ENCODE data around the gene ZNF184.

Gene ZNF184

GRCh38 chr6:27512525-27512924 lies 39.6 kb upstream of the ZNF184 start:
- H3K4me3 ChIP-seq (ENCODE audit: low read length), result no peak overlapping the region
- H2BK15ac ChIP-seq (replicated peaks; ENCODE audit: low read depth), result no peak overlapping the region
- no peak overlapping the region for H2BK5ac ChIP-seq (ENCODE audit: low read length)
- H3K27ac ChIP-seq (ENCODE audit: low read depth, low read length), result no peak overlapping the region
- no peak overlapping the region for H3K18ac ChIP-seq (ENCODE audit: low read length)
- no peak overlapping the region for H4K5ac ChIP-seq (ENCODE audit: low read length)
- H2BK120ac ChIP-seq (ENCODE audit: low read depth, low read length), result no peak overlapping the region
- H3K4ac ChIP-seq (ENCODE audit: low read depth, low read length), result no peak overlapping the region
- H2AK5ac ChIP-seq (ENCODE audit: low read length), result no peak overlapping the region
- H3K27me3 ChIP-seq (ENCODE audit: insufficient read depth, low read length, poor library complexity), result no peaks in the 10 kb centered on the region
- H3K79me1 ChIP-seq (ENCODE audit: low read length), result no peaks in the 10 kb centered on the region
- DNase-seq, result no peak
- no peak overlapping the region for H3K56ac ChIP-seq (ENCODE audit: low read length)
- no peak overlapping the region for H4K8ac ChIP-seq (ENCODE audit: low read depth, low read length)
- H3K4me2 ChIP-seq (ENCODE audit: low read length), result no peak overlapping the region
- no peaks in the 10 kb centered on the region for H3K4me1 ChIP-seq (ENCODE audit: control insufficient read depth, low read depth, low read length)
- H3K79me2 ChIP-seq (ENCODE audit: control insufficient read depth, insufficient read depth, low read length), result no peaks in the 10 kb centered on the region
- no peak overlapping the region for H3K23ac ChIP-seq (ENCODE audit: low read length)
- WGBS (ENCODE audit: extremely low coverage, insufficient coverage, low lambda C conversion rate), result no CpG with 5 or more reads among the region's 2 CpGs
- H3K9ac ChIP-seq (ENCODE audit: low read length), result no peak overlapping the region
- H3K36me3 ChIP-seq (ENCODE audit: control insufficient read depth, insufficient read depth, low read length), result no peaks in the 10 kb centered on the region

GRCh38 chr6:27507041-27507956 lies 34.4 kb upstream of the ZNF184 start:
- no peak overlapping the region for H3K23ac ChIP-seq (ENCODE audit: low read length)
- no peaks in the 10 kb centered on the region for H3K27me3 ChIP-seq (ENCODE audit: insufficient read depth, low read length, poor library complexity)
- DNase-seq, result peak; percentile 52
- H4K8ac ChIP-seq (ENCODE audit: low read depth, low read length), result no peak overlapping the region
- H2BK15ac ChIP-seq (replicated peaks; ENCODE audit: low read depth), result no peak overlapping the region
- no peak overlapping the region for H2BK5ac ChIP-seq (ENCODE audit: low read length)
- H4K5ac ChIP-seq (ENCODE audit: low read length), result no peak overlapping the region
- no peak overlapping the region for H3K18ac ChIP-seq (ENCODE audit: low read length)
- H2AK5ac ChIP-seq (ENCODE audit: low read length), result no peak overlapping the region
- H3K4me1 ChIP-seq (ENCODE audit: control insufficient read depth, low read depth, low read length), result no peaks in the 10 kb centered on the region
- H3K36me3 ChIP-seq (ENCODE audit: control insufficient read depth, insufficient read depth, low read length), result no peaks in the 10 kb centered on the region
- H3K4me2 ChIP-seq (ENCODE audit: low read length), result no peak overlapping the region
- H3K4me3 ChIP-seq (ENCODE audit: low read length), result no peak overlapping the region
- H3K4ac ChIP-seq (ENCODE audit: low read depth, low read length), result no peak overlapping the region
- H3K27ac ChIP-seq (ENCODE audit: low read depth, low read length), result no peak overlapping the region
- no peak overlapping the region for H3K9ac ChIP-seq (ENCODE audit: low read length)
- WGBS (ENCODE audit: extremely low coverage, insufficient coverage, low lambda C conversion rate), result no CpG with 5 or more reads among the region's 9 CpGs
- H3K79me1 ChIP-seq (ENCODE audit: low read length), result no peaks in the 10 kb centered on the region
- H2BK120ac ChIP-seq (ENCODE audit: low read depth, low read length), result no peak overlapping the region
- H3K79me2 ChIP-seq (ENCODE audit: control insufficient read depth, insufficient read depth, low read length), result no peaks in the 10 kb centered on the region
- no peak overlapping the region for H3K56ac ChIP-seq (ENCODE audit: low read length)

- WGBS (ENCODE audit: extremely low coverage, insufficient coverage, low lambda C conversion rate), result no CpG with 5 or more reads among the region's 20 CpGs
Observed at GRCh38 chr6:27505209-27506027, 32.5 kb upstream of the ZNF184 start.

GRCh38 chr6:27503436-27504030 lies 30.6 kb upstream of the ZNF184 start:
- DNase-seq, result peak; percentile 83
- no peak overlapping the region for H2BK5ac ChIP-seq (ENCODE audit: low read length)
- no CpG with 5 or more reads among the region's 21 CpGs for WGBS (ENCODE audit: extremely low coverage, insufficient coverage, low lambda C conversion rate)
- peak overlapping the region; percentile 88 for H3K4me3 ChIP-seq (ENCODE audit: low read length)
- no peak overlapping the region for H3K27ac ChIP-seq (ENCODE audit: low read depth, low read length)
- H3K9ac ChIP-seq (ENCODE audit: low read length), result peak overlapping the region; percentile 58
- H3K36me3 ChIP-seq (ENCODE audit: control insufficient read depth, insufficient read depth, low read length), result no peaks in the 10 kb centered on the region
- peak overlapping the region; percentile 69 for H3K18ac ChIP-seq (ENCODE audit: low read length)
- no peaks in the 10 kb centered on the region for H3K79me1 ChIP-seq (ENCODE audit: low read length)
- no peak overlapping the region for H2BK120ac ChIP-seq (ENCODE audit: low read depth, low read length)
- peak overlapping the region; percentile 33 for H3K4me2 ChIP-seq (ENCODE audit: low read length)
- no peaks in the 10 kb centered on the region for H3K27me3 ChIP-seq (ENCODE audit: insufficient read depth, low read length, poor library complexity)
- no peak overlapping the region for H4K8ac ChIP-seq (ENCODE audit: low read depth, low read length)
- H3K4me1 ChIP-seq (ENCODE audit: control insufficient read depth, low read depth, low read length), result no peaks in the 10 kb centered on the region
- no peak overlapping the region for H3K23ac ChIP-seq (ENCODE audit: low read length)
- no peak overlapping the region for H4K5ac ChIP-seq (ENCODE audit: low read length)
- H2BK15ac ChIP-seq (replicated peaks; ENCODE audit: low read depth), result no peak overlapping the region
- peak overlapping the region; percentile 86 for H3K56ac ChIP-seq (ENCODE audit: low read length)
- no peaks in the 10 kb centered on the region for H3K79me2 ChIP-seq (ENCODE audit: control insufficient read depth, insufficient read depth, low read length)
- no peak overlapping the region for H2AK5ac ChIP-seq (ENCODE audit: low read length)
- H3K4ac ChIP-seq (ENCODE audit: low read depth, low read length), result peak overlapping the region; percentile 12

More at GRCh38 chr6:27505209-27506027, 32.5 kb upstream of the ZNF184 start:
- Histone ChIP-seq H3K4me1 (ENCODE audit: control insufficient read depth, low read depth, low read length) (no peaks in the 10 kb centered on the region), H3K23ac (ENCODE audit: low read length) (no peak overlapping the region), H3K36me3 (ENCODE audit: control insufficient read depth, insufficient read depth, low read length) (no peaks in the 10 kb centered on the region), H2BK15ac (replicated peaks; ENCODE audit: low read depth) (no peak overlapping the region), H2BK120ac (ENCODE audit: low read depth, low read length) (no peak overlapping the region), H3K4me3 (ENCODE audit: low read length) (no peak overlapping the region), H2AK5ac (ENCODE audit: low read length) (no peak overlapping the region), H3K27me3 (ENCODE audit: insufficient read depth, low read length, poor library complexity) (no peaks in the 10 kb centered on the region), H3K18ac (ENCODE audit: low read length) (no peak overlapping the region), H2BK5ac (ENCODE audit: low read length) (no peak overlapping the region), H3K56ac (ENCODE audit: low read length) (no peak overlapping the region), H4K8ac (ENCODE audit: low read depth, low read length) (no peak overlapping the region), H3K27ac (ENCODE audit: low read depth, low read length) (no peak overlapping the region), H3K4ac (ENCODE audit: low read depth, low read length) (no peak overlapping the region), H3K9ac (ENCODE audit: low read length) (no peak overlapping the region), H4K5ac (ENCODE audit: low read length) (no peak overlapping the region), H3K79me1 (ENCODE audit: low read length) (no peaks in the 10 kb centered on the region), H3K79me2 (ENCODE audit: control insufficient read depth, insufficient read depth, low read length) (no peaks in the 10 kb centered on the region), H3K4me2 (ENCODE audit: low read length) (no peak overlapping the region)
- peak; percentile 97 for DNase-seq

- H2BK15ac ChIP-seq (replicated peaks; ENCODE audit: low read depth), result no peak overlapping the region
- H4K5ac ChIP-seq (ENCODE audit: low read length), result no peak overlapping the region
- peak overlapping the region; percentile 37 for H3K4me2 ChIP-seq (ENCODE audit: low read length)
- no peak overlapping the region for H3K27ac ChIP-seq (ENCODE audit: low read depth, low read length)
- H3K4ac ChIP-seq (ENCODE audit: low read depth, low read length), result peak overlapping the region; percentile 12
- H3K4me1 ChIP-seq (ENCODE audit: control insufficient read depth, low read depth, low read length), result no peaks in the 10 kb centered on the region
- H3K9ac ChIP-seq (ENCODE audit: low read length), result peak overlapping the region; percentile 65
- H3K79me1 ChIP-seq (ENCODE audit: low read length), result no peaks in the 10 kb centered on the region
- DNase-seq, result peak; percentile 94
- H3K36me3 ChIP-seq (ENCODE audit: control insufficient read depth, insufficient read depth, low read length), result no peaks in the 10 kb centered on the region
- no peaks in the 10 kb centered on the region for H3K27me3 ChIP-seq (ENCODE audit: insufficient read depth, low read length, poor library complexity)
- H2AK5ac ChIP-seq (ENCODE audit: low read length), result no peak overlapping the region
- H3K79me2 ChIP-seq (ENCODE audit: control insufficient read depth, insufficient read depth, low read length), result no peaks in the 10 kb centered on the region
- peak overlapping the region; percentile 88 for H3K4me3 ChIP-seq (ENCODE audit: low read length)
- no peak overlapping the region for H2BK120ac ChIP-seq (ENCODE audit: low read depth, low read length)
- no peak overlapping the region for H4K8ac ChIP-seq (ENCODE audit: low read depth, low read length)
- no CpG with 5 or more reads among the region's 33 CpGs for WGBS (ENCODE audit: extremely low coverage, insufficient coverage, low lambda C conversion rate)
- H3K23ac ChIP-seq (ENCODE audit: low read length), result no peak overlapping the region
- H2BK5ac ChIP-seq (ENCODE audit: low read length), result no peak overlapping the region
- H3K18ac ChIP-seq (ENCODE audit: low read length), result peak overlapping the region; percentile 69
- H3K56ac ChIP-seq (ENCODE audit: low read length), result peak overlapping the region; percentile 86
Observed at GRCh38 chr6:27502508-27503435, 29.9 kb upstream of the ZNF184 start.
